Astrocyte (in vitro differentiated cells and primary cell): ENCODE measurements around the gene PPP1R13B. TPM values are rescaled to one million over a fixed set of nuclear protein-coding genes. Genes with fewer than 3 reads are reported as not detected.

Source experiments
- DNase-seq: peaks from one replicate; pipeline ENCODE4 v3.0.0-alpha.2; 2010; ENCODE audit warnings: low read depth
- FAIRE-seq: peaks from 2 replicates; lab custom pipeline; 2011; peaks lifted over from hg19 to GRCh38; lab: Jason Lieb, UNC
- H2AFZ ChIP-seq: 2 replicates; pipeline ENCODE4 v1.6.0; 2012; ENCODE audit warnings: low read depth, low read length, inconsistent platforms
- H3K27ac ChIP-seq: 2 replicates; pipeline ENCODE4 v1.5.1; 2011; ENCODE audit warnings: low read depth, low read length, inconsistent platforms
- H3K27me3 ChIP-seq: 2 replicates; pipeline ENCODE4 v1.6.0; 2011; ENCODE audit warnings: low read length, inconsistent platforms; ENCODE audit not compliant: insufficient read depth
- H3K36me3 ChIP-seq: 2 replicates; pipeline ENCODE4 v1.5.1; 2011; ENCODE audit warnings: low read length, inconsistent platforms; ENCODE audit not compliant: insufficient read depth
- H3K4me1 ChIP-seq: 2 replicates; pipeline ENCODE4 v1.5.1; 2011; ENCODE audit warnings: low read length, inconsistent platforms; ENCODE audit not compliant: insufficient read depth
- H3K4me2 ChIP-seq: 2 replicates; pipeline ENCODE4 v1.6.0; 2012; ENCODE audit warnings: low read length, inconsistent platforms
- H3K4me3 ChIP-seq: 2 replicates; pipeline ENCODE4 v1.5.1; 2011; ENCODE audit warnings: low read depth, mild to moderate bottlenecking, low read length, inconsistent platforms; ENCODE audit not compliant: insufficient read depth
- H3K79me2 ChIP-seq: 2 replicates; pipeline ENCODE4 v1.6.0; 2012; ENCODE audit warnings: mild to moderate bottlenecking, low read length, inconsistent platforms; ENCODE audit not compliant: insufficient read depth
- H3K9ac ChIP-seq: 2 replicates; pipeline ENCODE4 v1.6.0; 2012; ENCODE audit warnings: mild to moderate bottlenecking, low read length, inconsistent platforms
- H3K9me3 ChIP-seq: 2 replicates; pipeline ENCODE4 v1.5.1; 2012; ENCODE audit warnings: low read depth, mild to moderate bottlenecking, low read length, inconsistent platforms; ENCODE audit not compliant: insufficient read depth
- H4K20me1 ChIP-seq: 2 replicates; pipeline ENCODE4 v1.6.0; 2012; ENCODE audit warnings: low read length, inconsistent platforms; ENCODE audit not compliant: insufficient read depth
- H3K27ac Mint-ChIP-seq: one replicate; pipeline ENCODE4 v1.8.0; 2021; ENCODE audit warnings: mild to moderate bottlenecking, mixed read lengths; ENCODE audit not compliant: unreplicated experiment
- H3K27me3 Mint-ChIP-seq: one replicate; pipeline ENCODE4 v1.8.0; 2021; ENCODE audit warnings: low read depth, mixed read lengths; ENCODE audit not compliant: unreplicated experiment
- H3K36me3 Mint-ChIP-seq: one replicate; pipeline ENCODE4 v1.8.0; 2021; ENCODE audit warnings: low read depth, mixed read lengths; ENCODE audit not compliant: unreplicated experiment
- H3K4me1 Mint-ChIP-seq: one replicate; pipeline ENCODE4 v1.8.0; 2021; ENCODE audit warnings: low read depth, mixed read lengths; ENCODE audit not compliant: unreplicated experiment
- H3K4me3 Mint-ChIP-seq: one replicate; pipeline ENCODE4 v1.8.0; 2021; ENCODE audit warnings: mild to moderate bottlenecking, moderate library complexity, mixed read lengths; ENCODE audit not compliant: unreplicated experiment
- H3K9me3 Mint-ChIP-seq: one replicate; pipeline ENCODE4 v1.8.0; 2021; ENCODE audit warnings: mild to moderate bottlenecking, mixed read lengths; ENCODE audit not compliant: unreplicated experiment
- EZH2 ChIP-seq: IDR thresholded peaks from 2 replicates; pipeline ENCODE4 v1.6.1; 2012; ENCODE audit warnings: mild to moderate bottlenecking, low read length, inconsistent platforms; ENCODE audit not compliant: insufficient read depth
- total RNA-seq: library from RNA; stranded (reverse); gene quantifications from 2 replicates; pipeline ENCODE4 v1.2.1, GENCODE V29; 2021
- TF ChIP-seq, protein P1 (sequence below): IDR thresholded peaks from 2 replicates; pipeline ENCODE4 v1.5.1; 2011; ENCODE audit warnings: low read depth, mild to moderate bottlenecking, inconsistent platforms, low read length, moderate library complexity; ENCODE audit not compliant: insufficient read depth

The PPP1R13B gene
- total RNA-seq, 1 donor from 2014 or later: 7.0 TPM

DNA sequence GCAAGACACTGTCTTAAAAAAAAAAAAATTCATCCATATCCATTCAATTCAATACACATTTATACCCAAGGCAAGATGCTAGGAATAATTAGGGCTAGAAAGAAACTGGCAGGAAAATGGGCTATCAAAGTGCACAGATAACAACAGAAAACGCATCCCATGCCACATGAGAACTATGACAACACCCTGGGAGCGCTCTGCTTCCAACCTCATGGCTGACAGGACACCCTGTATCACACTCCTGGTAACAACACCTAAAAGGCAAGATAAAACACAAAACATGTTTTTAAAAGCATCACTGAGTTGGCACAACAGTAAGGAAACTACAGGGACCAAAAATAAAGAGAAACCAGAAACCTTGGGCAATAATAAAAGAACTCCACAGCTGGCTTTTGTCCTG lies 76.9 kb downstream of the PPP1R13B start:
- Mint-ChIP-seq H3K27ac (no peak overlapping the region), H3K4me3 (no peak overlapping the region), H3K36me3 (peaks cover 6% of the 10 kb centered on the region), H3K9me3 (no peaks in the 10 kb centered on the region), H3K4me1 (no peaks in the 10 kb centered on the region), H3K27me3 (no peaks in the 10 kb centered on the region)
- H3K27me3 ChIP-seq: no peaks in the 10 kb centered on the region
- no peak overlapping the region for H3K27ac ChIP-seq
- no peaks in the 10 kb centered on the region for H3K4me1 ChIP-seq
- TF ChIP-seq, protein P1, sequence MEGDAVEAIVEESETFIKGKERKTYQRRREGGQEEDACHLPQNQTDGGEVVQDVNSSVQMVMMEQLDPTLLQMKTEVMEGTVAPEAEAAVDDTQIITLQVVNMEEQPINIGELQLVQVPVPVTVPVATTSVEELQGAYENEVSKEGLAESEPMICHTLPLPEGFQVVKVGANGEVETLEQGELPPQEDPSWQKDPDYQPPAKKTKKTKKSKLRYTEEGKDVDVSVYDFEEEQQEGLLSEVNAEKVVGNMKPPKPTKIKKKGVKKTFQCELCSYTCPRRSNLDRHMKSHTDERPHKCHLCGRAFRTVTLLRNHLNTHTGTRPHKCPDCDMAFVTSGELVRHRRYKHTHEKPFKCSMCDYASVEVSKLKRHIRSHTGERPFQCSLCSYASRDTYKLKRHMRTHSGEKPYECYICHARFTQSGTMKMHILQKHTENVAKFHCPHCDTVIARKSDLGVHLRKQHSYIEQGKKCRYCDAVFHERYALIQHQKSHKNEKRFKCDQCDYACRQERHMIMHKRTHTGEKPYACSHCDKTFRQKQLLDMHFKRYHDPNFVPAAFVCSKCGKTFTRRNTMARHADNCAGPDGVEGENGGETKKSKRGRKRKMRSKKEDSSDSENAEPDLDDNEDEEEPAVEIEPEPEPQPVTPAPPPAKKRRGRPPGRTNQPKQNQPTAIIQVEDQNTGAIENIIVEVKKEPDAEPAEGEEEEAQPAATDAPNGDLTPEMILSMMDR: no peak
- TF ChIP-seq EZH2: no peak
- DNase-seq: no peak
- no peaks in the 10 kb centered on the region for H3K9me3 ChIP-seq
- FAIRE-seq: no peak
- H2AFZ ChIP-seq: no peak overlapping the region
- no peaks in the 10 kb centered on the region for H3K79me2 ChIP-seq
- H3K36me3 ChIP-seq: no peaks in the 10 kb centered on the region
- H3K4me3 ChIP-seq: no peak overlapping the region
- no peak overlapping the region for H3K9ac ChIP-seq
- H3K4me2 ChIP-seq: no peak overlapping the region
- H4K20me1 ChIP-seq: no peaks in the 10 kb centered on the region

DNA sequence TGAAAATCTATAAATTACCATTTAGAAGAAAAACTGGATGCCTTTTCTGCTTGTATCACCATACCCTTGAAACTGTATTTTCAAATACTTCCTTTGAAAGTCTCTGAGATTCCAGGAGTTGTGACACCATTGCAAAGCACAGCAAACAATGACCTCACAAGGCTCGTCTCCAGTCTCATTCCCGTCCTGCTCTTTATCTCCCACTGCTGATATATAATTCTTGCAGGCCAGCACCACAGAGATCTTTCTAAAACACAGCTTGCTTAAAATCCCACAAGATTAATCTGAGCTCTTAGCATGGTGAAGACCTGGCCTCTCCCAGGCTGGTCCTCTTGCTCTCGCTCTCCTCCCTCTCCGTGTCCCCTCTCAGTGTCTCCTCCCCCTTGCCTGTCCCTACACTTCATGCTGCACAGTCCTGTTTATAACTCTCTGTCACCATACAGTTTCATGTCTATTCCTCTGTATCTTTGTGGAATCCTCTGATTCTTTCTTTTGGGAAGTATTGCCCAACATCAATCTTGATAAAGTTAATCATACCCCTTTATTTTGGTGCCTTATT lies 80.0 kb downstream of the PPP1R13B start:
- H3K27me3 Mint-ChIP-seq: no peaks in the 10 kb centered on the region
- TF ChIP-seq, protein P1: no peak
- TF ChIP-seq EZH2: no peak
- no peak overlapping the region for H3K4me3 Mint-ChIP-seq
- FAIRE-seq: no peak
- H3K27me3 ChIP-seq: no peaks in the 10 kb centered on the region
- no peak overlapping the region for H3K27ac Mint-ChIP-seq
- H3K9ac ChIP-seq: no peak overlapping the region
- peaks cover 6% of the 10 kb centered on the region for H3K4me1 Mint-ChIP-seq
- H3K4me1 ChIP-seq: no peaks in the 10 kb centered on the region
- no peaks in the 10 kb centered on the region for H3K9me3 Mint-ChIP-seq
- DNase-seq: no peak
- no peaks in the 10 kb centered on the region for H3K79me2 ChIP-seq
- H3K9me3 ChIP-seq: no peaks in the 10 kb centered on the region
- H3K4me3 ChIP-seq: no peak overlapping the region
- H3K36me3 Mint-ChIP-seq: peaks cover 9% of the 10 kb centered on the region
- H4K20me1 ChIP-seq: no peaks in the 10 kb centered on the region
- H3K36me3 ChIP-seq: no peaks in the 10 kb centered on the region
- no peak overlapping the region for H3K4me2 ChIP-seq
- no peak overlapping the region for H2AFZ ChIP-seq
- H3K27ac ChIP-seq: no peak overlapping the region

DNA sequence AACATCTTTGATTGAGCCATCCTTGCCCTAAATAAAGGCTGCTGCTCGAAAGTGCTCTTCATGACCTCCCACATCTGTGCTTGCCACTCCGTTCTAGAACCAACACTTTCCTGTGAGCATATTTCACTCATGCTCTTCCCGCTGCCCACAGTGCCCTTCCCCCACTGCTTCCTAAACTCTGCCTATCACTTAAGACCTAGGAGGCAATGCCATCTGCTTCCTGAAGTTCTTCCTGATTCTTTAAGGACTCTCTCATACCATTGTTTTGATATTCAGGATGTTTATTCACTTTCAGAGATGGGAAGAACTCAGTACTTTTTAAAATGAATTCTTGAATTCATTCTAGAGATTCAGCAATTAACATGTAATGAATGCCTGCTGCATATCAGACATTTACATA lies 81.8 kb downstream of the PPP1R13B start:
- Mint-ChIP-seq H3K9me3 (no peaks in the 10 kb centered on the region), H3K36me3 (peaks cover 3% of the 10 kb centered on the region), H3K4me1 (peaks cover 10% of the 10 kb centered on the region), H3K4me3 (no peak overlapping the region), H3K27me3 (no peaks in the 10 kb centered on the region), H3K27ac (no peak overlapping the region)
- Histone ChIP-seq H4K20me1 (no peaks in the 10 kb centered on the region), H3K4me3 (no peak overlapping the region), H2AFZ (no peak overlapping the region), H3K27me3 (no peaks in the 10 kb centered on the region), H3K4me2 (no peak overlapping the region), H3K36me3 (no peaks in the 10 kb centered on the region), H3K27ac (no peak overlapping the region), H3K9ac (no peak overlapping the region), H3K79me2 (no peaks in the 10 kb centered on the region), H3K9me3 (no peaks in the 10 kb centered on the region), H3K4me1 (no peaks in the 10 kb centered on the region)
- DNase-seq (no peak), FAIRE-seq (no peak)
- no peak for TF ChIP-seq EZH2
- TF ChIP-seq, protein P1: no peak
